H1 (cell line): Measurements from ENCODE around the gene SLC22A6. TPM values are rescaled to one million over a fixed set of nuclear protein-coding genes. Genes with fewer than 3 reads are reported as not detected.

Experiments
- CTCF ChIA-PET: fragments of 300-600 bp; sonication (Branson Sonifier 250); formaldehyde crosslinking; loops from one replicate; lab custom pipeline; 2021; ENCODE audit not compliant: partially characterized antibody; lab: Charles Lee
- POLR2A ChIA-PET: fragments of 300-600 bp; sonication (Branson Sonifier 250); formaldehyde crosslinking; loops from one replicate; lab custom pipeline; 2021; ENCODE audit warnings: inconsistent platforms; ENCODE audit not compliant: partially characterized antibody; lab: Charles Lee
- DNase-seq, 2 experiments: peaks; one replicate each; pipeline versions ENCODE4 v3.0.0 to v3.0.0-alpha.2; 2010 to 2022; ENCODE audit warnings: low spot score in 2 of 2, low read depth in 1 of 2, mixed read lengths in 1 of 2
- FAIRE-seq: peaks from 2 replicates; lab custom pipeline; 2011; peaks lifted over from hg19 to GRCh38; lab: Jason Lieb, UNC
- H2AFZ ChIP-seq: 2 replicates; pipeline ENCODE4 v1.8.1; 2012; ENCODE audit warnings: low read length, inconsistent platforms
- H2AK5ac ChIP-seq: 2 replicates; pipeline ENCODE4 v1.6.1; 2013; ENCODE audit warnings: low read depth, low read length
- H2BK120ac ChIP-seq: replicated peaks from 2 replicates; pipeline ENCODE3; 2013; ENCODE audit warnings: low read depth, low read length, inconsistent platforms
- H2BK12ac ChIP-seq: 2 replicates; pipeline ENCODE4 v1.6.1; 2013; ENCODE audit warnings: low read depth, low read length
- H2BK15ac ChIP-seq: 2 replicates; pipeline ENCODE4 v1.6.1; 2013; ENCODE audit warnings: low read length
- H2BK20ac ChIP-seq: 2 replicates; pipeline ENCODE4 v1.6.1; 2013; ENCODE audit warnings: low read length
- H2BK5ac ChIP-seq: 2 replicates; pipeline ENCODE4 v1.6.1; 2013; ENCODE audit warnings: low read depth, low read length
- H3K14ac ChIP-seq: 2 replicates; pipeline ENCODE4 v1.6.1; 2013; ENCODE audit warnings: inconsistent platforms; ENCODE audit not compliant: insufficient read length
- H3K18ac ChIP-seq: 2 replicates; pipeline ENCODE4 v1.6.1; 2013; ENCODE audit warnings: low read length; ENCODE audit errors: extremely low read depth
- H3K23ac ChIP-seq: 2 replicates; pipeline ENCODE4 v1.6.1; 2013; ENCODE audit warnings: inconsistent platforms; ENCODE audit not compliant: insufficient read length
- H3K23me2 ChIP-seq: 2 replicates; pipeline ENCODE4 v1.6.1; 2013; ENCODE audit warnings: low read depth, low read length
- H3K27ac ChIP-seq: 2 replicates; pipeline ENCODE4 v1.6.1; 2011; ENCODE audit warnings: low read depth, low read length, inconsistent platforms
- H3K27me3 ChIP-seq, 4 experiments: replicated peaks in 1 of 4; 1 replicate in 1 of 4; 2 replicates in 3 of 4; pipeline versions ENCODE4 v1.6.1 to v1.8.1; 2011 to 2013; ENCODE audit warnings: low read length in 3 of 4, mild to moderate bottlenecking in 3 of 4, inconsistent platforms in 2 of 4, mixed read lengths in 2 of 4, moderate library complexity in 1 of 4; ENCODE audit not compliant: control insufficient read depth in 3 of 4, insufficient read depth in 3 of 4; ENCODE audit errors: extremely low read depth in 1 of 4
- H3K36me3 ChIP-seq, 4 experiments: 2 replicates each; pipeline versions ENCODE4 v1.6.1 to v1.8.1; 2011 to 2013; ENCODE audit warnings: mild to moderate bottlenecking in 4 of 4, low read length in 3 of 4, moderate library complexity in 2 of 4, control low read depth in 1 of 4, inconsistent platforms in 1 of 4; ENCODE audit not compliant: insufficient read depth in 4 of 4, control insufficient read depth in 2 of 4
- H3K4ac ChIP-seq: replicated peaks from 2 replicates; pipeline ENCODE3; 2013; ENCODE audit warnings: low read length, low read depth, mixed read lengths, inconsistent platforms; ENCODE audit not compliant: insufficient read length
- H3K4me1 ChIP-seq, 4 experiments: replicated peaks in 1 of 4; 1 replicate in 1 of 4; 2 replicates in 3 of 4; pipeline versions ENCODE4 v1.6.1 to v1.8.1; 2011 to 2013; ENCODE audit warnings: low read length in 3 of 4, inconsistent platforms in 2 of 4, mixed read lengths in 1 of 4; ENCODE audit not compliant: insufficient read depth in 4 of 4, control insufficient read depth in 3 of 4
- H3K4me2 ChIP-seq, 2 experiments: 2 replicates each; pipeline versions ENCODE4 v1.6.1 to v1.8.1; 2011 to 2013; ENCODE audit warnings: low read depth in 2 of 2, low read length in 2 of 2, control low read depth in 1 of 2, inconsistent platforms in 1 of 2, mild to moderate bottlenecking in 1 of 2; ENCODE audit not compliant: insufficient read depth in 1 of 2
- H3K4me3 ChIP-seq, 4 experiments: fragments of 200-600, 300-600 bp in 1 of 4; sonication (generic), shearing (Covaris generic), sonication (Bioruptor Twin) in 1 of 4; 2 replicates each; pipeline versions ENCODE4 v1.5.1 to v1.8.1; 2011 to 2016; ENCODE audit warnings: low read length in 4 of 4, low read depth in 3 of 4, control low read depth in 2 of 4, inconsistent platforms in 2 of 4, mild to moderate bottlenecking in 2 of 4, mixed read lengths in 1 of 4, moderate library complexity in 1 of 4; ENCODE audit not compliant: insufficient read depth in 2 of 4; ENCODE audit errors: extremely low read depth in 1 of 4
- H3K56ac ChIP-seq: replicated peaks from 2 replicates; pipeline ENCODE3; 2013; ENCODE audit warnings: low read depth, mild to moderate bottlenecking, mixed read lengths, low read length, inconsistent platforms; ENCODE audit not compliant: insufficient read length
- H3K79me1 ChIP-seq: 2 replicates; pipeline ENCODE4 v1.6.1; 2013; ENCODE audit warnings: low read depth, low read length, control low read depth
- H3K79me2 ChIP-seq, 2 experiments: 2 replicates each; pipeline versions ENCODE4 v1.6.1 to v1.8.1; 2012 to 2013; ENCODE audit warnings: low read length in 2 of 2, mild to moderate bottlenecking in 2 of 2, inconsistent platforms in 1 of 2; ENCODE audit not compliant: insufficient read depth in 2 of 2, control insufficient read depth in 1 of 2
- H3K9ac ChIP-seq, 4 experiments: replicated peaks in 1 of 4; 1 replicate in 1 of 4; 2 replicates in 3 of 4; pipeline versions ENCODE4 v1.6.1 to v1.8.1; 2011 to 2013; ENCODE audit warnings: low read depth in 3 of 4, low read length in 3 of 4, control low read depth in 2 of 4, mild to moderate bottlenecking in 2 of 4, moderate library complexity in 2 of 4, inconsistent platforms in 1 of 4; ENCODE audit errors: extremely low read depth in 1 of 4
- H3K9me3 ChIP-seq, 2 experiments: 2 replicates each; pipeline versions ENCODE4 v1.6.1 to v1.8.1; 2012 to 2013; ENCODE audit warnings: mild to moderate bottlenecking in 2 of 2, moderate library complexity in 2 of 2, control low read depth in 1 of 2, inconsistent platforms in 1 of 2, low read depth in 1 of 2, low read length in 1 of 2, mixed read lengths in 1 of 2; ENCODE audit not compliant: insufficient read depth in 2 of 2
- H4K20me1 ChIP-seq, 2 experiments: replicated peaks in 1 of 2; 2 replicates each; pipeline versions ENCODE3 to v1.8.1; 2011 to 2013; ENCODE audit warnings: inconsistent platforms in 2 of 2, low read length in 2 of 2, mild to moderate bottlenecking in 1 of 2; ENCODE audit not compliant: insufficient read depth in 2 of 2, control insufficient read depth in 1 of 2
- H4K5ac ChIP-seq: 2 replicates; pipeline ENCODE4 v1.6.1; 2013; ENCODE audit warnings: low read length, low read depth, mixed read lengths, inconsistent platforms; ENCODE audit not compliant: insufficient read length
- H4K8ac ChIP-seq: 2 replicates; pipeline ENCODE4 v1.8.0; 2013; ENCODE audit warnings: mild to moderate bottlenecking, moderate library complexity, low read length, inconsistent platforms; ENCODE audit not compliant: insufficient read depth; ENCODE audit errors: extremely low read depth
- H4K91ac ChIP-seq: replicated peaks from 2 replicates; pipeline ENCODE3; 2013; ENCODE audit warnings: low read length, mixed read lengths, inconsistent platforms; ENCODE audit not compliant: insufficient read length
- BRCA1 ChIP-seq: IDR thresholded peaks from 2 replicates; pipeline ENCODE4 v1.6.1; 2012; ENCODE audit warnings: low read depth, low read length, improper control_type of control experiment
- CEBPB ChIP-seq: IDR thresholded peaks from 2 replicates; pipeline ENCODE4 v1.6.1; 2012; ENCODE audit warnings: low read depth, low read length
- EP300 ChIP-seq, 2 experiments: IDR thresholded peaks; 1 replicate in 1 of 2; 2 replicates in 1 of 2; pipeline ENCODE4 v1.6.1; 2011 to 2012; ENCODE audit warnings: low read depth in 2 of 2, low read length in 2 of 2, mild to moderate bottlenecking in 2 of 2, borderline replicate concordance in 1 of 2, inconsistent platforms in 1 of 2, moderate library complexity in 1 of 2
- EZH2 ChIP-seq: fragments of 200-600 bp; sonication (generic); IDR thresholded peaks from 2 replicates; pipeline ENCODE4 v1.7.1; 2012; ENCODE audit warnings: low read depth, mild to moderate bottlenecking, moderate library complexity, low read length, inconsistent platforms; ENCODE audit not compliant: severe bottlenecking
- WGBS, 2 experiments: shearing (Covaris generic) in 1 of 2; methylation state at CpG; one replicate each; pipeline versions ENCODE4 v1.1.6 to v1.1.7; 2013 to 2015; ENCODE audit warnings: low lambda C conversion rate in 2 of 2, mixed read lengths in 2 of 2, inconsistent platforms in 1 of 2, low coverage in 1 of 2, missing lambda C conversion rate in 1 of 2; ENCODE audit not compliant: insufficient replicate concordance in 2 of 2, insufficient coverage in 1 of 2, insufficient read length in 1 of 2; ENCODE audit errors: extremely low coverage in 1 of 2, missing lambda C conversion rate in 1 of 2; 5-methylcytosine and 5-hydroxymethylcytosine counted together
- polyA plus RNA-seq, 7 experiments: library from polyadenylated mRNA; depleted of rRNA in 3 of 7; stranded (reverse) in 5 of 7; unstranded in 2 of 7; fragments of >200 nt in 5 of 7; fragments of 200-250 nt in 2 of 7; gene quantifications; 1 replicate in 5 of 7; 2 replicates in 1 of 7; 4 replicates in 1 of 7; pipeline versions ENCODE4 v1.2.1 to v1.2.3, GENCODE V29; 2011 to 2013; ENCODE audit warnings: missing spikeins in 2 of 7, mixed read lengths in 2 of 7
- total RNA-seq: library from RNA; stranded (reverse); fragmentation: NEBNext Ultra II Directional; extraction: Animal tissue kit (Norgen Biotek cat#: 25700); gene quantifications from 2 replicates; pipeline ENCODE4 v1.2.1, GENCODE V29; 2021

SLC22A6 gene
- total and polyA plus RNA-seq, 2 of the 8 experiments (the other 6 are each of a cell fraction or from before 2014, with no cell fraction given): not detected

DNA sequence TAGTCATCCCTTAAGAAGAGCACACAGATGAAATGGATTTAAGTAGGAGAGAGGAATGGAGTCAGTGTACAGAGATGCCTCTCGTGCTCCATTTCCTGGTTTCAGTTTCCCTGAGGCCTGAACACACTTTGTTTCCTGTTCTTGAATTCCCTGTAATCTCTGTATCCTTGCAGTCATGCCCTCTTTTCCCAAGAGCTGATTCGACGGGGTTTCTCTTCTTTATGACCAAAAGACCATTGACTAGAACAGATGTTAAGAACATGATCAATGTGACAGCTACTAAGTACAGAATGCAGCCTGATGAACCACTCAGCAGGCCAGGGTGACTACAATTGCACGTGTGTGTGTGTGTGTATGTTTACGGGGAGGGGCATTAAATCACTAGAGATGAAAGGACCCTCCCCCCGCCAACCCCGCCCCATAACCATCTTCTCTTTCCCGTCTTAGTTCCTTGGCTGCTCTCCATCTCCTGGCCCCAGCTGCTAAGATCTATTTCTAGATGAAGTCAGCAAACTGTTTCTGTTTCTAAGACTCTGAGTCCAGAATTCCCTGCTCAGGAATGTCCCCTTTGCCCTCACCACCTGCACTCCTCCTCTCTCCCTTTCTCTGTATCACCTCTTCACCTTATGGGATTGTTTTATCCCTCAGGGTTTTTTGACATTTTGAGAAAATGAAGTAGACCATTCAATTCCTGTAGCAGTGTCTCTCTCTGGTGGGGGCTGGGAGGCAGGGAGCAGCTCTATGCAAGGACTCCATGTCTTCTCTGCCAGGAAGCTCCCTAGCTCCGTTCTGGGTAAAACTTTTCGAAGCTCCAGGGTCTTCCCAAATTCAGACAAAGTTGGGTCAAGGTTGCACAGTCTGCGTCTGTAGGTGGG, 26.0 kb downstream of the SLC22A6 start:
- Histone ChIP-seq H3K27me3 (no peaks in the 10 kb centered on the region), H4K8ac (no peak overlapping the region), H2BK15ac (no peak overlapping the region), H2BK5ac (no peak overlapping the region), H4K20me1 (no peaks in the 10 kb centered on the region), H3K79me2 (no peaks in the 10 kb centered on the region), H3K4me2 (no peak overlapping the region), H3K4me3 (no peak overlapping the region), H3K56ac (no peak overlapping the region), H3K36me3 (no peaks in the 10 kb centered on the region), H4K91ac (no peak overlapping the region), H3K23me2 (no peaks in the 10 kb centered on the region), H2BK20ac (no peak overlapping the region), H3K9me3 (no peaks in the 10 kb centered on the region), H3K79me1 (no peaks in the 10 kb centered on the region), H4K5ac (no peak overlapping the region)
- POLR2A ChIA-PET: no interaction called here
- WGBS, 2 experiments: 91% methylated on average over 11 of the region's 11 CpGs; no CpG with 5 or more reads in 1 of the 2 experiments
- FAIRE-seq: no peak
- TF ChIP-seq BRCA1 (no peak), EP300 (IDR thresholded peaks at IDR 0.05; ENCODE audit: borderline replicate concordance in 1 of 2, low read depth in 2 of 2, low read length in 2 of 2) (no peak), CEBPB (no peak), EZH2 (no peak)
- TF ChIP-seq, all 59 proteins: peak for 0
- no peak for DNase-seq
- Histone ChIP-seq H3K18ac (no peak overlapping the region; the same call in 1 of the 2 replicates), H2AFZ (no peak overlapping the region), H2AK5ac (no peak overlapping the region), H3K14ac (no peak overlapping the region), H3K27ac (no peak overlapping the region), H3K4ac (no peak overlapping the region), H3K23ac (no peak overlapping the region), H2BK12ac (no peak overlapping the region), H3K4me1 (0 out of 7 replicates have a peak, but pooled peaks cover 0 to 3% (median 0%) of the 10 kb centered on the region in 4 experiments), H3K9ac (no peak overlapping the region), H2BK120ac (no peak overlapping the region)
- CTCF ChIA-PET: interaction anchor here (0.8 to 2.9 kb wide), 9 partner anchors 11 to 64 kb away, joined by 3 to 18 read pairs (median 4); no protein-coding TSS in a partner anchor
